ENCODE results near the gene BNIP3.

BNIP3 gene

GRCh38 chr10:131930586-131931330 is 51.0 kb downstream of the BNIP3 start:
- H3K36me3 ChIP-seq (ENCODE audit: insufficient read depth), result no peaks in the 10 kb centered on the region
- H3K9ac ChIP-seq, result no peak overlapping the region
- no peaks in the 10 kb centered on the region for H3K27me3 ChIP-seq (ENCODE audit: insufficient read depth, low read depth)
- no peak overlapping the region for H3K4me2 ChIP-seq
- H4K20me1 ChIP-seq (ENCODE audit: insufficient read depth), result no peaks in the 10 kb centered on the region
- no peak overlapping the region for H2AFZ ChIP-seq (ENCODE audit: low read depth)
- no peak overlapping the region for H3K27ac ChIP-seq
- TF ChIP-seq CTCF (conservative IDR thresholded peaks at IDR 0.05; ENCODE audit: low read depth, low read length), result no peak
- H3K4me3 ChIP-seq (IDR thresholded peaks at IDR 0.05; ENCODE audit: insufficient read depth, low read depth, low read length), result no peak overlapping the region
- peaks cover 67% of the 10 kb centered on the region for H3K79me2 ChIP-seq (ENCODE audit: insufficient read depth, low read depth)
- H3K4me1 ChIP-seq (ENCODE audit: low read depth, poor library complexity, severe bottlenecking), result no peaks in the 10 kb centered on the region

- Histone ChIP-seq H2AFZ (ENCODE audit: low read depth) (no peak overlapping the region), H3K4me1 (ENCODE audit: low read depth, poor library complexity, severe bottlenecking) (no peaks in the 10 kb centered on the region), H3K4me3 (IDR thresholded peaks at IDR 0.05; ENCODE audit: insufficient read depth, low read depth, low read length) (no peak overlapping the region), H3K36me3 (ENCODE audit: insufficient read depth) (no peaks in the 10 kb centered on the region), H3K79me2 (ENCODE audit: insufficient read depth, low read depth) (peaks cover 73% of the 10 kb centered on the region), H3K9ac (no peak overlapping the region), H4K20me1 (ENCODE audit: insufficient read depth) (no peaks in the 10 kb centered on the region), H3K4me2 (no peak overlapping the region), H3K27me3 (ENCODE audit: insufficient read depth, low read depth) (no peaks in the 10 kb centered on the region), H3K27ac (no peak overlapping the region)
- no peak for TF ChIP-seq CTCF (conservative IDR thresholded peaks at IDR 0.05; ENCODE audit: low read depth, low read length)
These were observed 51.6 kb downstream of the BNIP3 start for GRCh38 chr10:131930150-131930549.

GRCh38 chr10:131929122-131929845 is 52.4 kb downstream of the BNIP3 start:
- H3K27ac ChIP-seq, result no peak overlapping the region

More at GRCh38 chr10:131929122-131929845, 52.4 kb downstream of the BNIP3 start:
- H2AFZ ChIP-seq (ENCODE audit: low read depth), result no peak overlapping the region
- H3K4me1 ChIP-seq (ENCODE audit: low read depth, poor library complexity, severe bottlenecking), result no peaks in the 10 kb centered on the region
- H3K4me3 ChIP-seq (IDR thresholded peaks at IDR 0.05; ENCODE audit: insufficient read depth, low read depth, low read length), result no peak overlapping the region
- H3K27me3 ChIP-seq (ENCODE audit: insufficient read depth, low read depth), result no peaks in the 10 kb centered on the region
- peaks cover 81% of the 10 kb centered on the region for H3K79me2 ChIP-seq (ENCODE audit: insufficient read depth, low read depth)
- TF ChIP-seq CTCF (conservative IDR thresholded peaks at IDR 0.05; ENCODE audit: low read depth, low read length), result no peak
- no peak overlapping the region for H3K4me2 ChIP-seq
- H3K9ac ChIP-seq, result no peak overlapping the region
- H4K20me1 ChIP-seq (ENCODE audit: insufficient read depth), result no peaks in the 10 kb centered on the region
- H3K36me3 ChIP-seq (ENCODE audit: insufficient read depth), result no peaks in the 10 kb centered on the region

Measured in KMS-11 (cell line).